Measurements from ENCODE around the gene LMO7.

The LMO7 gene

GRCh38 chr13:75682326-75682725 lies 46.2 kb downstream of the LMO7 start:
- Histone ChIP-seq H3K79me1 (ENCODE audit: low read depth, low read length) (no peaks in the 10 kb centered on the region), H3K4me3 (ENCODE audit: low read length in 2 of 2) (no peak overlapping the region), H2BK15ac (ENCODE audit: low read length) (no peak overlapping the region), H2AFZ (ENCODE audit: low read length) (no peak overlapping the region), H3K23ac (ENCODE audit: low read depth, low read length, poor library complexity) (no peak overlapping the region), H3K18ac (ENCODE audit: low read length) (no peak overlapping the region), H3K36me3 (replicated peaks in 1 of 2; ENCODE audit: control insufficient read depth in 2 of 2, insufficient read depth in 2 of 2, low read length in 2 of 2) (no peaks in the 10 kb centered on the region), H3K27me3 (ENCODE audit: control insufficient read depth in 3 of 3, insufficient read depth in 3 of 3, low read depth in 1 of 3, low read length in 3 of 3) (no peaks in the 10 kb centered on the region), H3K4ac (ENCODE audit: low read length) (no peak overlapping the region), H2BK5ac (ENCODE audit: low read length) (no peak overlapping the region), H4K91ac (ENCODE audit: low read depth, low read length, poor library complexity) (no peak overlapping the region), H3K9me3 (replicated peaks in 1 of 2; ENCODE audit: control insufficient read depth in 2 of 2, insufficient read depth in 1 of 2, low read depth in 1 of 2, low read length in 2 of 2) (no peaks in the 10 kb centered on the region), H3K4me1 (ENCODE audit: control insufficient read depth in 2 of 2, insufficient read depth in 1 of 2, low read depth in 1 of 2, low read length in 2 of 2) (peaks cover 0 to 4% of the 10 kb centered on the region in 2 donors), H4K8ac (ENCODE audit: low read depth, low read length) (no peak overlapping the region), H3K14ac (ENCODE audit: low read length) (no peak overlapping the region), H3K4me2 (ENCODE audit: insufficient read depth, low read length, poor library complexity, severe bottlenecking) (no peak overlapping the region), H2BK120ac (ENCODE audit: low read depth, low read length) (no peak overlapping the region), H2BK12ac (ENCODE audit: low read length) (no peak overlapping the region), H3K9ac (ENCODE audit: low read depth, low read length, poor library complexity) (no peak overlapping the region), H2AK5ac (ENCODE audit: low read depth, low read length) (no peak overlapping the region), H3K27ac (replicated peaks; ENCODE audit: low read length) (no peak overlapping the region)
- no peak for DNase-seq (ENCODE audit: low spot score)
- no CpG with 5 or more reads among the region's 1 CpG for WGBS, 2 donors (ENCODE audit: extremely low coverage in 2 of 2, insufficient read length in 2 of 2, insufficient replicate concordance in 1 of 2)

DNA sequence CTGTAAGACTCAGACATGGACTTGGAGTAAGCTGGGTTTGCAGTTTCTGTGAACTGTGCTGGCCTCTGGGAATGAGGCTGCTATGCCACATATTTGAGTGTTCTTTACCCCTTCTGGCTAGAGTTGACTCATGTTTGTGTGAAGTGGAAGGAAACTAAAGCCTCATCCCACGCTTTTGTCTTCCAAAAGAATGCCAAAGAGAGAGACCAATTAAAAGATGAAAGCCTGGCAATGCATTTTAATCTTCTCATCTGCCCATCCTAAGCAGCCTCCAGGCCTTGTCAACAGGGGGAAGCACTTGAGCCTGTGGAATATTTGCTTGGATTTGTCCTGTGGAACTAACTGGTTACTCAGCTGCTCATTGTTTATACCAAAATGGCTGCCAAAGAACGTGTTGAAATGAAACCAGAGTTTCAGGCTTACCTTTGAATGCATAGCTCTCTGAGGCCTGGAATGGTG lies 49.1 kb downstream of the LMO7 start:
- no peak overlapping the region for H4K8ac ChIP-seq (ENCODE audit: low read depth, low read length)
- no peaks in the 10 kb centered on the region for H3K27me3 ChIP-seq (ENCODE audit: control insufficient read depth in 3 of 3, insufficient read depth in 3 of 3, low read depth in 1 of 3, low read length in 3 of 3)
- no peak overlapping the region for H3K9ac ChIP-seq (ENCODE audit: low read depth, low read length, poor library complexity)
- peak; percentile 6 for DNase-seq (ENCODE audit: low spot score)
- no peak overlapping the region for H3K4me2 ChIP-seq (ENCODE audit: insufficient read depth, low read length, poor library complexity, severe bottlenecking)
- no peaks in the 10 kb centered on the region for H3K79me1 ChIP-seq (ENCODE audit: low read depth, low read length)
- H2BK12ac ChIP-seq (ENCODE audit: low read length) = no peak overlapping the region
- no peak overlapping the region for H3K18ac ChIP-seq (ENCODE audit: low read length)
- WGBS, 2 donors (ENCODE audit: extremely low coverage in 2 of 2, insufficient read length in 2 of 2, insufficient replicate concordance in 1 of 2) = no CpG with 5 or more reads among the region's 2 CpGs
- peaks cover 0 to 4% of the 10 kb centered on the region in 2 donors for H3K4me1 ChIP-seq (ENCODE audit: control insufficient read depth in 2 of 2, insufficient read depth in 1 of 2, low read depth in 1 of 2, low read length in 2 of 2)
- H3K4me3 ChIP-seq (ENCODE audit: low read length in 2 of 2) = no peak overlapping the region
- peak overlapping the region; percentile 52 for H2AFZ ChIP-seq (ENCODE audit: low read length)
- H2BK120ac ChIP-seq (ENCODE audit: low read depth, low read length) = no peak overlapping the region
- no peaks in the 10 kb centered on the region for H3K36me3 ChIP-seq (replicated peaks in 1 of 2; ENCODE audit: control insufficient read depth in 2 of 2, insufficient read depth in 2 of 2, low read length in 2 of 2)
- H4K91ac ChIP-seq (ENCODE audit: low read depth, low read length, poor library complexity) = no peak overlapping the region
- H3K27ac ChIP-seq (replicated peaks; ENCODE audit: low read length) = peak overlapping the region; percentile 28
- no peak overlapping the region for H3K23ac ChIP-seq (ENCODE audit: low read depth, low read length, poor library complexity)
- no peaks in the 10 kb centered on the region for H3K9me3 ChIP-seq (replicated peaks in 1 of 2; ENCODE audit: control insufficient read depth in 2 of 2, insufficient read depth in 1 of 2, low read depth in 1 of 2, low read length in 2 of 2)
- no peak overlapping the region for H3K4ac ChIP-seq (ENCODE audit: low read length)
- H2AK5ac ChIP-seq (ENCODE audit: low read depth, low read length) = no peak overlapping the region
- no peak overlapping the region for H2BK5ac ChIP-seq (ENCODE audit: low read length)
- H2BK15ac ChIP-seq (ENCODE audit: low read length) = no peak overlapping the region
- no peak overlapping the region for H3K14ac ChIP-seq (ENCODE audit: low read length)

GRCh38 chr13:75687150-75687763 lies 51.1 kb downstream of the LMO7 start:
- Histone ChIP-seq H3K79me1 (ENCODE audit: low read depth, low read length) (no peaks in the 10 kb centered on the region), H3K14ac (ENCODE audit: low read length) (no peak overlapping the region), H3K4me3 (ENCODE audit: low read length in 2 of 2) (no peak overlapping the region), H3K23ac (ENCODE audit: low read depth, low read length, poor library complexity) (no peak overlapping the region), H2AFZ (ENCODE audit: low read length) (no peak overlapping the region), H3K4me2 (ENCODE audit: insufficient read depth, low read length, poor library complexity, severe bottlenecking) (no peak overlapping the region), H2BK120ac (ENCODE audit: low read depth, low read length) (no peak overlapping the region), H4K8ac (ENCODE audit: low read depth, low read length) (no peak overlapping the region), H3K18ac (ENCODE audit: low read length) (no peak overlapping the region), H2BK15ac (ENCODE audit: low read length) (no peak overlapping the region), H2BK5ac (ENCODE audit: low read length) (no peak overlapping the region), H3K27ac (replicated peaks; ENCODE audit: low read length) (no peak overlapping the region), H3K4ac (ENCODE audit: low read length) (no peak overlapping the region), H2BK12ac (ENCODE audit: low read length) (no peak overlapping the region), H3K4me1 (ENCODE audit: control insufficient read depth in 2 of 2, insufficient read depth in 1 of 2, low read depth in 1 of 2, low read length in 2 of 2) (peaks cover 0 to 6% of the 10 kb centered on the region in 2 donors), H3K9me3 (replicated peaks in 1 of 2; ENCODE audit: control insufficient read depth in 2 of 2, insufficient read depth in 1 of 2, low read depth in 1 of 2, low read length in 2 of 2) (peaks cover 0 to 2% of the 10 kb centered on the region in 2 donors), H2AK5ac (ENCODE audit: low read depth, low read length) (no peak overlapping the region), H3K27me3 (ENCODE audit: control insufficient read depth in 3 of 3, insufficient read depth in 3 of 3, low read depth in 1 of 3, low read length in 3 of 3) (no peaks in the 10 kb centered on the region), H3K36me3 (replicated peaks in 1 of 2; ENCODE audit: control insufficient read depth in 2 of 2, insufficient read depth in 2 of 2, low read length in 2 of 2) (no peaks in the 10 kb centered on the region), H4K91ac (ENCODE audit: low read depth, low read length, poor library complexity) (no peak overlapping the region), H3K9ac (ENCODE audit: low read depth, low read length, poor library complexity) (no peak overlapping the region)
- no peak for DNase-seq (ENCODE audit: low spot score)

GRCh38 chr13:75689686-75690085 lies 53.6 kb downstream of the LMO7 start:
- Histone ChIP-seq H3K9me3 (replicated peaks in 1 of 2; ENCODE audit: control insufficient read depth in 2 of 2, insufficient read depth in 1 of 2, low read depth in 1 of 2, low read length in 2 of 2) (peaks cover 0 to 2% of the 10 kb centered on the region in 2 donors), H3K27me3 (ENCODE audit: control insufficient read depth in 3 of 3, insufficient read depth in 3 of 3, low read depth in 1 of 3, low read length in 3 of 3) (no peaks in the 10 kb centered on the region), H2AK5ac (ENCODE audit: low read depth, low read length) (no peak overlapping the region), H3K4me2 (ENCODE audit: insufficient read depth, low read length, poor library complexity, severe bottlenecking) (no peak overlapping the region), H2BK5ac (ENCODE audit: low read length) (no peak overlapping the region), H2BK15ac (ENCODE audit: low read length) (no peak overlapping the region), H3K36me3 (replicated peaks in 1 of 2; ENCODE audit: control insufficient read depth in 2 of 2, insufficient read depth in 2 of 2, low read length in 2 of 2) (no peaks in the 10 kb centered on the region), H3K23ac (ENCODE audit: low read depth, low read length, poor library complexity) (no peak overlapping the region), H2AFZ (ENCODE audit: low read length) (no peak overlapping the region), H3K27ac (replicated peaks; ENCODE audit: low read length) (no peak overlapping the region), H3K79me1 (ENCODE audit: low read depth, low read length) (no peaks in the 10 kb centered on the region), H3K9ac (ENCODE audit: low read depth, low read length, poor library complexity) (no peak overlapping the region), H2BK12ac (ENCODE audit: low read length) (no peak overlapping the region), H4K91ac (ENCODE audit: low read depth, low read length, poor library complexity) (no peak overlapping the region), H3K4ac (ENCODE audit: low read length) (no peak overlapping the region), H2BK120ac (ENCODE audit: low read depth, low read length) (no peak overlapping the region), H4K8ac (ENCODE audit: low read depth, low read length) (no peak overlapping the region), H3K18ac (ENCODE audit: low read length) (no peak overlapping the region), H3K14ac (ENCODE audit: low read length) (no peak overlapping the region), H3K4me3 (ENCODE audit: low read length in 2 of 2) (no peak overlapping the region), H3K4me1 (ENCODE audit: control insufficient read depth in 2 of 2, insufficient read depth in 1 of 2, low read depth in 1 of 2, low read length in 2 of 2) (peaks cover 0 to 6% of the 10 kb centered on the region in 2 donors)
- WGBS, 2 donors (ENCODE audit: extremely low coverage in 2 of 2, insufficient read length in 2 of 2, insufficient replicate concordance in 1 of 2) = no CpG with 5 or more reads among the region's 5 CpGs
- no peak for DNase-seq (ENCODE audit: low spot score)
